PC-9 (cell line): Measurements from ENCODE around the gene TMEM80. TPM values are rescaled to one million over a fixed set of nuclear protein-coding genes. Genes with fewer than 3 reads are reported as not detected.

Experiments
- BruUV-seq: library from RNA; stranded (reverse); fragments of 400-500 nt; replicated peaks from 2 replicates; lab custom pipeline; 2021; lab: Mats Ljungman, UMichigan
- CTCF ChIA-PET: fragments of 300-600 bp; sonication (Branson Sonifier 250); formaldehyde crosslinking; loops from one replicate; lab custom pipeline; 2022; ENCODE audit warnings: antibody characterized with exemption; lab: Charles Lee
- POLR2A ChIA-PET: fragments of 300-600 bp; sonication (Branson Sonifier 250); formaldehyde crosslinking; loops from one replicate; lab custom pipeline; 2022; ENCODE audit warnings: antibody characterized with exemption; ENCODE audit not compliant: unreplicated experiment; lab: Charles Lee
- DNase-seq, 2 experiments: peaks; one replicate each; pipeline versions ENCODE4 v3.0.0 to v3.0.0-alpha.2; 2015 to 2022; ENCODE audit warnings: mixed read lengths in 1 of 2
- H2AFZ ChIP-seq: fragments of 200-600 bp; sonication (generic); 2 replicates; pipeline ENCODE4 v1.8.1; 2017; ENCODE audit warnings: antibody characterized with exemption
- H3F3A ChIP-seq: fragments of 200-600 bp; sonication (generic); 2 replicates; pipeline ENCODE4 v1.8.1; 2017; ENCODE audit warnings: antibody characterized with exemption, mild to moderate bottlenecking, low read depth; ENCODE audit not compliant: insufficient read depth
- H3K27ac ChIP-seq: fragments of 200-600 bp; sonication (generic); 2 replicates; pipeline ENCODE4 v1.6.1; 2016; ENCODE audit warnings: mixed run types
- H3K27me3 ChIP-seq: fragments of 200-600 bp; sonication (generic); 2 replicates; pipeline ENCODE4 v1.6.1; 2016; ENCODE audit warnings: low read depth, mixed run types; ENCODE audit not compliant: insufficient read depth
- H3K36me3 ChIP-seq: fragments of 200-600 bp; sonication (generic); 2 replicates; pipeline ENCODE4 v1.6.1; 2016; ENCODE audit warnings: low read depth, mixed run types
- H3K4me1 ChIP-seq: fragments of 200-600 bp; sonication (generic); replicated peaks from 2 replicates; pipeline ENCODE4 v1.6.1; 2016; ENCODE audit warnings: mixed run types; ENCODE audit not compliant: insufficient read depth
- H3K4me2 ChIP-seq: fragments of 200-600 bp; sonication (generic); 2 replicates; pipeline ENCODE4 v1.6.1; 2017; ENCODE audit warnings: mixed run types
- H3K4me3 ChIP-seq: fragments of 200-600 bp; sonication (generic); 2 replicates; pipeline ENCODE4 v1.6.1; 2016; ENCODE audit warnings: mixed run types
- H3K79me2 ChIP-seq: fragments of 200-600 bp; sonication (generic); 2 replicates; pipeline ENCODE4 v1.6.1; 2017; ENCODE audit warnings: low read depth, mixed run types
- H3K9me2 ChIP-seq: fragments of 200-600 bp; sonication (generic); 2 replicates; pipeline ENCODE4 v1.8.1; 2017; ENCODE audit warnings: mild to moderate bottlenecking; ENCODE audit not compliant: insufficient read depth
- H3K9me3 ChIP-seq: fragments of 200-600 bp; sonication (generic); 2 replicates; pipeline ENCODE4 v1.8.1; 2016; ENCODE audit warnings: low read depth; ENCODE audit not compliant: insufficient read depth
- H4K20me1 ChIP-seq: fragments of 200-600 bp; sonication (generic); 2 replicates; pipeline ENCODE4 v1.8.1; 2017; ENCODE audit not compliant: insufficient read depth
- EZH2 ChIP-seq: fragments of 200-600 bp; sonication (generic); IDR thresholded peaks from 2 replicates; pipeline ENCODE4 v1.8.0; 2017; ENCODE audit warnings: antibody characterized with exemption, low read depth
- intact Hi-C: fragments of 100-400 bp; cut with micrococcal nuclease; formaldehyde crosslinking; loops from one replicate; pipeline ENCODE4 v1.10.0; 2022; ENCODE audit not compliant: unreplicated experiment
- total RNA-seq: library from RNA; stranded (reverse); gene quantifications from 2 replicates; pipeline ENCODE4 v1.2.3, GENCODE V29; 2021
- TF ChIP-seq, protein P1 (sequence below): fragments of 200-600 bp; sonication (generic); conservative IDR thresholded peaks from 2 replicates; pipeline ENCODE4 v1.6.1; 2017; ENCODE audit warnings: mixed run types, antibody characterized with exemption, mild to moderate bottlenecking, moderate library complexity

Gene TMEM80
- total RNA-seq, 1 experiment from 2014 or later: 36.6 TPM

DNA sequence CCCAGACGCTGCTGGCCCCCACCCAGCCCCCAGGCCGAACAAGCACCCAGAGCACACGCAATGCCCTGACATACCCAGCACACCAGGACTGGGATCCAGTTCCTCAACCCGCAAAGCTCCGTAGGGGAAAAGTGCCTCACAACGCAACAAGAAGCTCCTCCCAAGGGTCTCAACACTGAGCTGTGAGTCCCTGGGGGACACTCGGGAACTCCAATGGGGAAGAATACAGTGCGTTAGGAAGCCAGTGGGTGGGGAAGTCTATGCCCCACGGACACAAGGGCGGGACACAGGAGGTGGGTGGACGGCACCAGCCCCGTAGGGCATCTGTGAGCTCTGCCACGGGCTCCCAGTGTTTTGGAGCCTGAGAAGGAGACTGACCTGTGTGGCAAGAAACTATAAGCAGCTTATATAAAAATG is 2.2 kb upstream of the TMEM80 start:
- H4K20me1 ChIP-seq: peaks cover 11% of the 10 kb centered on the region
- no peaks in the 10 kb centered on the region for H3K36me3 ChIP-seq
- H3K27me3 ChIP-seq: no peaks in the 10 kb centered on the region
- H3F3A ChIP-seq: no peaks in the 10 kb centered on the region; the same call in 1 of the 2 replicates
- peak overlapping the region; percentile 11; the same call in 1 of the 2 replicates for H3K4me3 ChIP-seq
- H3K79me2 ChIP-seq: peaks cover 54% of the 10 kb centered on the region
- no peak overlapping the region for H2AFZ ChIP-seq
- H3K9me2 ChIP-seq: no peaks in the 10 kb centered on the region
- peaks cover 27% of the 10 kb centered on the region; the same call in 1 of the 2 replicates for H3K4me1 ChIP-seq
- CTCF ChIA-PET: no interaction called here
- H3K9me3 ChIP-seq: no peaks in the 10 kb centered on the region
- peak overlapping the region; percentile 73 for H3K4me2 ChIP-seq
- BruUV-seq: no TSS peak
- intact Hi-C loops: no loop called here
- DNase-seq: no peak
- TF ChIP-seq, protein P1, sequence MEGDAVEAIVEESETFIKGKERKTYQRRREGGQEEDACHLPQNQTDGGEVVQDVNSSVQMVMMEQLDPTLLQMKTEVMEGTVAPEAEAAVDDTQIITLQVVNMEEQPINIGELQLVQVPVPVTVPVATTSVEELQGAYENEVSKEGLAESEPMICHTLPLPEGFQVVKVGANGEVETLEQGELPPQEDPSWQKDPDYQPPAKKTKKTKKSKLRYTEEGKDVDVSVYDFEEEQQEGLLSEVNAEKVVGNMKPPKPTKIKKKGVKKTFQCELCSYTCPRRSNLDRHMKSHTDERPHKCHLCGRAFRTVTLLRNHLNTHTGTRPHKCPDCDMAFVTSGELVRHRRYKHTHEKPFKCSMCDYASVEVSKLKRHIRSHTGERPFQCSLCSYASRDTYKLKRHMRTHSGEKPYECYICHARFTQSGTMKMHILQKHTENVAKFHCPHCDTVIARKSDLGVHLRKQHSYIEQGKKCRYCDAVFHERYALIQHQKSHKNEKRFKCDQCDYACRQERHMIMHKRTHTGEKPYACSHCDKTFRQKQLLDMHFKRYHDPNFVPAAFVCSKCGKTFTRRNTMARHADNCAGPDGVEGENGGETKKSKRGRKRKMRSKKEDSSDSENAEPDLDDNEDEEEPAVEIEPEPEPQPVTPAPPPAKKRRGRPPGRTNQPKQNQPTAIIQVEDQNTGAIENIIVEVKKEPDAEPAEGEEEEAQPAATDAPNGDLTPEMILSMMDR: no peak
- no peak for TF ChIP-seq EZH2
- no peak overlapping the region for H3K27ac ChIP-seq
- POLR2A ChIA-PET: interaction anchor here (0.5 to 0.6 kb wide), 2 partner anchors 115 to 286 kb away, joined by 3 read pairs; no protein-coding TSS in a partner anchor

DNA sequence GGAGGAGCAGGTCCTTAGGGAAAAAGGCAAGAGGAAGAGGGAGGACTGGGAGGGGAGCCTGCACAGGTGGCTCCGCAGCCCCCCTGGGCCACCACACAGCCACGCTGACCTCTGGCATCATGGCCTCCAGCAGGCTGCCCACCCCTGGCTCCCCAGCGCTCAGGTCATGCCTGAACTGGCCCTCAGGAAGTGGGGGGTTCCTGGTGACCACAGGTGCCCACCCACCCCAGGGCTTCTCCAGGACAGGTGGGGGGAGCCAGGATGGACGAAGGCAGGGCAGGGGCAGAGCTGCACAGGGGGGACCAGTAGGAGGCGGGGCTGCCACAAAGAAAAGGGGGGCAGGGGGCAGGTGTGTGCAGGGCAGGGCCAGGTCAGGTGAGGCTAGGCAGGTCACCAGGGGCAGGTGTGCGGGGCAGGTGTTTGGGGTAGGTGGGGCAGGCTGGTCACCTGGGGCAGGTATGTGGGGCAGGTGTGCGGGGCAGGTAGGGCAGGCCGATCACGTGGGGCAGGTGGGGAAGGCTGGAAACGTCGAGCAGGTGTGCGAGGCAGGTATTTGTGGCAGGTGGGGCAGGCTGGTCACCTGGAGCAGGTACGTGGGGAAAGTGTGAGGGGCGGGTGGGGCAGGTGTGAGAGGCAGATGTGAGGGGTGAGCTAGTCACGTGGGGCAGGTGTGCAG is 1.6 kb upstream of the TMEM80 start:
- DNase-seq: no peak
- Histone ChIP-seq H3K36me3 (no peaks in the 10 kb centered on the region), H3K4me2 (peak overlapping the region; percentile 73), H3K4me1 (peaks cover 27% of the 10 kb centered on the region; the same call in 1 of the 2 replicates), H4K20me1 (peaks cover 11% of the 10 kb centered on the region), H3K79me2 (peaks cover 54% of the 10 kb centered on the region), H3K4me3 (peak overlapping the region; percentile 11; the same call in 1 of the 2 replicates), H3K9me3 (no peaks in the 10 kb centered on the region), H3F3A (no peaks in the 10 kb centered on the region; the same call in 1 of the 2 replicates), H3K27ac (no peak overlapping the region), H2AFZ (no peak overlapping the region), H3K27me3 (no peaks in the 10 kb centered on the region), H3K9me2 (no peaks in the 10 kb centered on the region)
- POLR2A ChIA-PET: interaction anchor here (0.6 kb wide), 1 partner anchor 116 kb away, joined by 3 read pairs; no protein-coding TSS in a partner anchor
- intact Hi-C loops: no loop called here
- CTCF ChIA-PET: no interaction called here
- BruUV-seq: no TSS peak
- TF ChIP-seq, protein P1: no peak
- no peak for TF ChIP-seq EZH2

DNA sequence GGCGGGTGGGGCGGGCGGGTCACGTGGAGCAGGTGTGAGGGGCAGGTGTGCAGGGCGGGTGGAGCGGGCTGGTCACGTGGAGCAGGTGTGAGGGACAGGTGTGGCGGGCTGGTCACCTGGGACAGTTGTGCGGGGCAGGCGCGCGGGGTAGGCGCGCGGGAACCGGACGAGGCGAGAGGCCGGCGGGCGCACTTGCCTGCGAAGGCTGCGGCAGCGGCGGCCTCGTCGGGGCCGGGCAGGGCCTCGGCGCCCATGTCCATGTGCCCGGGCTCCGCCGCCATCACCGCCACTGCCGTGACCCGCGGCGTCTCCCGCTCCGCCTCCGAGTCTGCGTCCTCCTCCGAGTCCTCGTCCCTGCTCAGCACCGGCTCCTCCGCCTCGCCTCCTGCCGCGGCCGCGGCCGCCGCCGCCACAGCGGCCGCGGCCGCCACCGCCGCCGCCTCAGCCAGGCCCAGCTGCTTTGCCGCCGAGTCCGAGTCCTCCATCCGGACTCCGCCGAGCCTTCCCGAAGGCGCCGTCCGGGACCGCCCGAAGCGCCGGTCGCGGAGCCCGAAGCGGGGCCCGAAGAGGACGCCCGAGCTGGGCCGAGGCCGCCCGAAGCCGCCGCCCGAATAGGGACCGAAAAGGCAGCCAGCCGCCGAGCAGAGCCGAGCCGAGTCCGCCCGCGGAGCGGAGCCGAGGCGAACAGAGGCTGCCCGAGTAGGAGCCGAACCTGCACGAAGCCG is 891 bp upstream of the TMEM80 start, which contains the start of gene DEAF1:
Gene DEAF1 (minus strand): TSS at position 660 of the 725 bp plus-strand sequence. CDS start 175 bp downstream, at position 485.
- ChIA-PET POLR2A (interaction anchor here (0.6 to 1.0 kb wide), 2 partner anchors 32 to 148 kb away, joined by 3 to 5 read pairs; no protein-coding TSS in a partner anchor), CTCF (interaction anchor here (1.5 kb wide), 1 partner anchor 32 kb away, joined by 18 read pairs; no protein-coding TSS in a partner anchor)
- H3K4me3 ChIP-seq: peak within 1 kb of the TSS; percentile 79
- H3K27ac ChIP-seq: peak within 1 kb of the TSS; percentile 99
- intact Hi-C loops: no loop called here
- TF ChIP-seq, protein P1: no peak
- H2AFZ ChIP-seq: peak within 1 kb of the TSS; percentile 87
- peaks cover 54% of the 10 kb centered on the region for H3K79me2 ChIP-seq
- H3F3A ChIP-seq: no peaks in the 10 kb centered on the region; the same call in 1 of the 2 replicates
- no peaks in the 10 kb centered on the region for H3K9me2 ChIP-seq
- BruUV-seq: no TSS peak
- H3K27me3 ChIP-seq: no peaks in the 10 kb centered on the region
- peaks cover 11% of the 10 kb centered on the region for H4K20me1 ChIP-seq
- DNase-seq: peak; percentile 77 to 95
- no peaks in the 10 kb centered on the region for H3K36me3 ChIP-seq
- H3K4me1 ChIP-seq: peaks cover 27% of the 10 kb centered on the region; the same call in 1 of the 2 replicates
- H3K9me3 ChIP-seq: no peaks in the 10 kb centered on the region
- H3K4me2 ChIP-seq: peak within 1 kb of the TSS; percentile 73
